B cell (primary cell): ENCODE results near the gene INSM1.

Experiments used
- EZH2 ChIP-seq: IDR thresholded peaks from 2 replicates; pipeline ENCODE4 v1.6.1; 2012; ENCODE audit warnings: borderline replicate concordance, low read depth, mild to moderate bottlenecking, moderate library complexity, low read length; ENCODE audit not compliant: insufficient read depth, poor library complexity, severe bottlenecking
- TF ChIP-seq, protein P1 (sequence below): fragments of 200-600 bp; IDR thresholded peaks from one replicate; pipeline ENCODE4 v1.8.0; 2022; ENCODE audit warnings: antibody characterized with exemption, mild to moderate bottlenecking

DNA sequence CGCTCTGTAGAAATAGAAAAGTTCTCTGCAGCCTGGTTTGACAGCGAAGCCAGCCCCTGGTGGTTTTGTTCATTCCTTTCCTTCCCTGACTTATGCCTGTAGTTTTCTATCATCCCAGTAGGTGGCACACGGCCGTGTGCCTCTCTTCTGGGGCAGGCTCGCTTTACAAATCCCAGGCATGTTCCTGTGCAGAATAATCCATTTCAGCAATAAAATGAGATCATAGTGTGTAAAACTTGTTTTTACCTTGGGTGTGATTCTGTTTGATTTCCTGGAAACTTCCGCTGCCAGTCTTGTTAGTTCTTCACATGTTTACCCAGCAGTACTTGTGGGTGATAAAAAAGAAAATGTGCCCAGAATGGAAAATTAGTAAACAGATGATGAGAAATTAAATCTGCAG is 7.4 kb upstream of the INSM1 start:
- no peak for TF ChIP-seq EZH2
- TF ChIP-seq, protein P1, sequence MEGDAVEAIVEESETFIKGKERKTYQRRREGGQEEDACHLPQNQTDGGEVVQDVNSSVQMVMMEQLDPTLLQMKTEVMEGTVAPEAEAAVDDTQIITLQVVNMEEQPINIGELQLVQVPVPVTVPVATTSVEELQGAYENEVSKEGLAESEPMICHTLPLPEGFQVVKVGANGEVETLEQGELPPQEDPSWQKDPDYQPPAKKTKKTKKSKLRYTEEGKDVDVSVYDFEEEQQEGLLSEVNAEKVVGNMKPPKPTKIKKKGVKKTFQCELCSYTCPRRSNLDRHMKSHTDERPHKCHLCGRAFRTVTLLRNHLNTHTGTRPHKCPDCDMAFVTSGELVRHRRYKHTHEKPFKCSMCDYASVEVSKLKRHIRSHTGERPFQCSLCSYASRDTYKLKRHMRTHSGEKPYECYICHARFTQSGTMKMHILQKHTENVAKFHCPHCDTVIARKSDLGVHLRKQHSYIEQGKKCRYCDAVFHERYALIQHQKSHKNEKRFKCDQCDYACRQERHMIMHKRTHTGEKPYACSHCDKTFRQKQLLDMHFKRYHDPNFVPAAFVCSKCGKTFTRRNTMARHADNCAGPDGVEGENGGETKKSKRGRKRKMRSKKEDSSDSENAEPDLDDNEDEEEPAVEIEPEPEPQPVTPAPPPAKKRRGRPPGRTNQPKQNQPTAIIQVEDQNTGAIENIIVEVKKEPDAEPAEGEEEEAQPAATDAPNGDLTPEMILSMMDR, result peak; percentile 74
